ENCODE data around the gene TMEM256. TPM values are rescaled to one million over a fixed set of nuclear protein-coding genes. Genes with fewer than 3 reads are reported as not detected.
A peak's percentile ranks its signal among the peaks of the same experiment; 100 is the strongest.
"Not testable (repeated sequence)": the region's sequence is repeated elsewhere in the genome, so short reads cannot be mapped to it uniquely, and the experiment has no call there.

The TMEM256 gene
- polyA plus RNA-seq, 3 donors = 81.9 to 99.2 (median 87.3) TPM

GRCh38 chr17:7368599-7368994, 35.3 kb downstream of the TMEM256 start:
- not testable (repeated sequence) for DNase-seq (ENCODE audit: extremely low read depth in 1 of 11, low read depth in 9 of 11, low spot score in 4 of 11)

DNA sequence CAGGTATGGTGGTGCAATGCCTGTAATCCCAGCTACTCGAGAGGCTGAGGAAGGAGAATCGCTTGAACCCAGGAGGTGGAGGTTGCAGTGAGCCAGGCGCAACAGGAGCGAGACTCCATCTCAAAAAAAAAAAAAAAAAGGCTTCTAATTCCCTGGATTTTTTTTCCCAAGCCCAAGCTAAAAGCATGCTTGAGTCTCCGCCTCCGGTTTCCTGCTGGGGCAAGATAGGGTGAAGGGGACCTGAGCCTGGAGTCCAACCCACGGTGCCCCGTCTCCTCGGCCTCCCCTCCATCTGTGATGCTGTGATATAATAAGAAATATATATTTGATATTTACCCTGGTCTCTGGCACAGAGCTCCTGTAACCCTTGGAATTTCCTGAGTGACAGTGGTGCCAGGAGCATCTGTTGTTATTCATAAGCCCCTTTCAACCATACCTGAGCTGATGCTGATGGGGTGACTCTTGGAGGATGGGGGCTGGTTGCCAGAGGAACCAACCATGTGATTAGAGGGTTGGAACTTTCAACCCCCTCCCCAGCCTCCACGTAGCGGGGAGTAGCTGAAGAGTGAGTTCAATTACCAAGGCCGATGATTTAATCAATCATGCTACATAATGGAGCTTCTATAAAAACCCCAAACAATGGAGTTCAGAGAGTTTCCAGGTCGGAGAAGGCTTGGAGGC, 35.8 kb downstream of the TMEM256 start:
- no peak for DNase-seq (ENCODE audit: extremely low read depth in 1 of 11, low read depth in 9 of 11, low spot score in 4 of 11)

- DNase-seq (ENCODE audit: extremely low read depth in 1 of 11, low read depth in 9 of 11, low spot score in 4 of 11) = no peak
These were observed 36.8 kb downstream of the TMEM256 start for GRCh38 chr17:7367083-7367482.

DNA sequence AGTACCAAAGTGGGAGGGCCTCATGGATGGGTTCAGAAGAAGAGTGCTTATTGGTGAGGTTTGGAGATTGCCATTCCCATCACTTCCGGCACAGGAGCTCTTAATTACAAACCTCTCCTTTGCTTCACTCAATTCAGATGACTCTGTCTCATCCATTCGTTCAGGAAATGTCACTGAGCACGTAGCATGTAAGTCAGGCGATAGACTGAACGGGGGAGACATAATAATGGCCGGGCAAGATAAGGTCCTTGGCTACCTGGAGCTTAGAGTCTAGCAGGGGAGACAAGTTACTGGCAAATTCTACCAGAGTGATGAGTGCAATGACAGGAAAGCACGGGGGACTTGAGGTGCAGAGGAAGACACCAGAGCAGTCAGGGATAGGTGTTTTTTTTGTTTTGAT, 37.9 kb downstream of the TMEM256 start:
- DNase-seq (ENCODE audit: extremely low read depth in 1 of 11, low read depth in 9 of 11, low spot score in 4 of 11) = not testable (repeated sequence)

DNA sequence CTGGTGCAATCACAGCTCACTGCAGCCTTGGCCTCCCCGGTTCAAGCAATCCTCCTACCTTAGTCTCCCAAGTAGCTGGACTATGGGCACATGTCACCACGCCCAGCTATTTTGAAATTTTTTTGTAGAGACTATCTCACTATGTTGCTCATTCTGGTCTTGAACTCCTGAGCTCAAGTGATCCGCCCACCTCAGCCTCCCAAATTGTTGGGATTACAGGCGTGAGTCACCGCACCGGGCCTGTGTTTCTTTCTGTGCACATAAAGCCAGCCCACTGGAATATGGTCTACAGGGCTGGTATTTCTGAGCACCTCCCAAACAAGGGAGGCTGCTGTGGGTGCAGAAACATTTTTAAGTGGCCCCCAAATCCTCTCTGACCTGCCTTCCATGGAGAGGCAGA, 40.6 kb downstream of the TMEM256 start:
- no peak for DNase-seq (ENCODE audit: extremely low read depth in 1 of 11, low read depth in 9 of 11, low spot score in 4 of 11)

- no peak for DNase-seq (ENCODE audit: extremely low read depth in 1 of 11, low read depth in 9 of 11, low spot score in 4 of 11)
These were observed 42.0 kb downstream of the TMEM256 start for GRCh38 chr17:7361906-7362305.

DNA sequence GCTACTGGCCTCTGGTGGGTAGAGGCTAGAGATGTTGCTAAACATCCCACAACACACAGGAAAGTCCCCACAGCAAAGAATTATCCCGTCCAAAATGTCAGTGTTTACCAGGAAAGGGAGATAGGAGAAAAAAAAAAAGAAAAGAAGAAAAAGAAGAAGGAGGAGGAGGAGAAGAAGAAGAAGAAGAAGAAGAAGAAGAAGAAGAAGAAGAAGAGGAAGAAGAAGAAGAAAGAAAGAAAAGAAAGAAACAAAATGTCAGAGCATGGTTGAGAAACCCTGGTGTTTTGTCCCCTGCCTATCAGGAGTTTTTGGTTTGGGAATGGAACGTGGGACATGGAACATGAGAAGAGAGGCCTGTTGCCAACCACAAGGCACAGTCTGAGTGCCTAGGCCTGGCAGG, 46.5 kb downstream of the TMEM256 start:
- no peak for DNase-seq (ENCODE audit: extremely low read depth in 1 of 11, low read depth in 9 of 11, low spot score in 4 of 11)

DNA sequence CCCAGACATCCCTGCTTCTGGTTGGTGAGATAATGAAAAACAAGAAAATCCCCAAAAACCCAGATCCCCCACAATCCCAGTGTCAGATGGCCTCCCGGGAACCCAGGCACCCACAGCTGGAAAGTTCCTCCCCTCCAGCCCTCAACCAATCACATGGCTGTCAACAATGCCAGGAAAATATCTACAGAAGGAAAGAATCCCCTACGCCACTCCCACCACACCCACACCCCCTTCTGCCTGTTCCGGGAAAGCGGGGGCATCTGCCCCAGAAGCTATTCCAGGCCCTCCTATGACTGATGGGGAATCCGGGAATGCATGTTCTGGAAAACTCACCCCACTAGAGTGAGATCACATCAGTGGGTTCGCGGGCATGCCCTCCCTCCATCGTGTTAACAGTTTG, 47.1 kb downstream of the TMEM256 start:
- DNase-seq (ENCODE audit: extremely low read depth in 1 of 11, low read depth in 9 of 11, low spot score in 4 of 11) = no peak

DNA sequence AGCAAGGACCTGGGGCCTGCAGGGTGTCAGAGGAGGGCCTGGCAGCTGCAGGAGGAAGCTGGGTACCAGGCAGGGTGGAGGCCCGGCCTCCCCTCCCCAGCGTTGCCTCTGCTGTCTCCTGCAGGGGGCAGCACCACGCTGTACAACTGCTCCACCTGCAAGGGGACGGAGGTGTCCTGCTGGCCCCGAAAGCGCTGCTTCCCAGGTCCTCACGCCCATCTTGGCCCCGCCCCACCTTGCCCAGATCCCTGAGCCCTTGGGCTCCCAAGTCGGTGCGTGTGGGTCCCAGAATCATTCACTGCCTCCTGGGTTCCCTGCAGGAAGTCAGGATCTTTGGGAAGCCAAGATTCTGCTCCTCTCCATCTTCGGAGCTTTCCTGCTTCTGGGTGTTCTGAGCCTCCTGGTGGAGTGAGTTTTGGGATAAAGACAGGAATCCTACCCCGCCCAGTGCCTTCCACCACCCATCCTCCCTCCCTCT, 47.8 kb downstream of the TMEM256 start:
- peak in 7 of 11 donors; percentile 49 to 67 (median 59) for DNase-seq (ENCODE audit: extremely low read depth in 1 of 11, low read depth in 9 of 11, low spot score in 4 of 11)

GRCh38 chr17:7355573-7355972, 48.3 kb downstream of the TMEM256 start:
- DNase-seq (ENCODE audit: extremely low read depth in 1 of 11, low read depth in 9 of 11, low spot score in 4 of 11) = no peak

DNA sequence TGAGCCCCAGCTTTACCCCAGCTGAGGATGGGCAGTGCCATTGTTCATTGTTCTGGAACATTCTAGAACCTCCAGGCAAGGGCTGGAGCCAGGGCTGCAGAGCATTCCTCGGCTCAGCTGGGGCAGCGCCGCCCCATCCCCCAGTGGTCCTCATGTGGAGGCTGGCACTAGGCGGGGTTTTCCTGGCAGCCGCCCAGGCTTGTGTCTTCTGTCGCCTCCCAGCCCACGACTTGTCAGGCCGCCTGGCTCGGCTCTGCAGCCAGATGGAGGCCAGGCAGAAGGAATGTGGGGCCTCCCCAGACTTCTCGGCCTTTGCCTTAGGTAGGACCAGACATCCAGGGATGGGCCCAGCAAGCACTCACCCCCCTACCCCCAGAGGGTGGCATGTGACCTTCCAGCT, 48.8 kb downstream of the TMEM256 start, which contains the start of gene TMEM95:
TMEM95 (plus strand) TSS at position 104 of the 400 bp plus-strand sequence; CDS start at position 153, 49 bp downstream.
- no peak for DNase-seq (ENCODE audit: extremely low read depth in 1 of 11, low read depth in 9 of 11, low spot score in 4 of 11)

DNA sequence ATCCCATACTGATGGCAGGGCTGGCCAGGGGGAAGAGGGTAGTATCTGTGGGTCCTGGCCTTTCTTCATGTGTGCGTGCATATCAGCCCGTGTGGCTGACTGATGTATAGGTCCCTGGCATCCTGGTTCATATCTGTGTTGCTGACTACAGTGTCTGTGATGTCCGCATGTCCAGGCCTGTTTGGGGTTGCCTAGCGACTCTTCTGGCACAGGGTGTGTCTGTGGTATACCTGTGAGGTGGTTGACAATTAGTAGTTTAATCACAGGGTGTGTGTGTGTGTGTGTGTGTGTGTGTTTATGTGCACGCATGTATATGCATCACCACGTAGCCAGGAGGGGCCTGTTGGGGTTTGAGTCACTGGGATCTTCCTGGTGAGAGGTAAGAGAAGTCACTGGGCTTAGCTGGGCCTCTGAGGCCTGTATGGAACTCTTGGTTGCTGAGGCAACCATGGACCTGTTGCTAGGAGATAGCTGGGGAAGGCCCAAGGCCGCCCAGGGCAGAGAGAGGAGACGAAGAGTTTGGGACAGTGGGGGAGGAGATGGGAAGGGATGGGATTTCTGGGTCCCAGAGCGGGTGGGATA, 49.5 kb downstream of the TMEM256 start:
- DNase-seq (ENCODE audit: extremely low read depth in 1 of 11, low read depth in 9 of 11, low spot score in 4 of 11) = peak in 1 of 11 donors; percentile 23

Other genes starting within 250 kb of the TMEM256 start
- 10 to 100 TPM in 1 of 3 donors, 1 to 10 TPM in 2; 6.1 to 10.7 (median 7.2) TPM for gene ASGR1, start 224.7 kb downstream of the TMEM256 start, polyA plus RNA-seq (ENCODE audit: insufficient read length in 3 of 3)
- 10 to 100 TPM; 28.3 to 47.7 (median 37.6) TPM for gene DLG4, start 184.3 kb downstream of the TMEM256 start, polyA plus RNA-seq (ENCODE audit: insufficient read length in 3 of 3)
- 100 to 1,000 TPM; 438 to 579 (median 497) TPM for gene ACADVL, start 184.2 kb downstream of the TMEM256 start, polyA plus RNA-seq (ENCODE audit: insufficient read length in 3 of 3)
- 10 to 100 TPM; 49.8 to 66.7 (median 64.4) TPM for gene DVL2, start 169.6 kb downstream of the TMEM256 start, polyA plus RNA-seq (ENCODE audit: insufficient read length in 3 of 3)
- gene PHF23, start 164.6 kb downstream of the TMEM256 start, polyA plus RNA-seq (ENCODE audit: insufficient read length in 3 of 3) = 10 to 100 TPM; 51.3 to 65.8 (median 53.1) TPM
- 100 to 1,000 TPM; 435 to 476 (median 455) TPM for gene GABARAP, start 161.6 kb downstream of the TMEM256 start, polyA plus RNA-seq (ENCODE audit: insufficient read length in 3 of 3)
- 100 to 1,000 TPM; 151 to 152 (median 151) TPM for gene CTDNEP1, start 152.4 kb downstream of the TMEM256 start, polyA plus RNA-seq (ENCODE audit: insufficient read length in 3 of 3)
- gene ELP5, start 151.9 kb downstream of the TMEM256 start, polyA plus RNA-seq (ENCODE audit: insufficient read length in 3 of 3) = 10 to 100 TPM; 51.6 to 63.0 (median 55.1) TPM
- gene CLDN7, start 141.6 kb downstream of the TMEM256 start, polyA plus RNA-seq (ENCODE audit: insufficient read length in 3 of 3) = 10 to 100 TPM; 41.1 to 74.2 (median 41.8) TPM
- 1 to 10 TPM; 1.8 to 2.7 (median 2.5) TPM for gene SLC2A4, start 122.4 kb downstream of the TMEM256 start, polyA plus RNA-seq (ENCODE audit: insufficient read length in 3 of 3)
- 1 to 10 TPM; 3.8 to 5.3 (median 5.2) TPM for gene YBX2, start 109.5 kb downstream of the TMEM256 start, polyA plus RNA-seq (ENCODE audit: insufficient read length in 3 of 3)
- 100 to 1,000 TPM; 313 to 353 (median 324) TPM for gene EIF5A, start 96.5 kb downstream of the TMEM256 start, polyA plus RNA-seq (ENCODE audit: insufficient read length in 3 of 3)
- gene GPS2, start 88.7 kb downstream of the TMEM256 start, polyA plus RNA-seq (ENCODE audit: insufficient read length in 3 of 3) = 100 to 1,000 TPM in 1 of 3 donors, 10 to 100 TPM in 2; 95.6 to 101 (median 97.4) TPM
- 10 to 100 TPM; 30.6 to 38.2 (median 36.1) TPM for gene NEURL4, start 74.8 kb downstream of the TMEM256 start, polyA plus RNA-seq (ENCODE audit: insufficient read length in 3 of 3)
- gene ACAP1, start 67.6 kb downstream of the TMEM256 start, polyA plus RNA-seq (ENCODE audit: insufficient read length in 3 of 3) = 10 to 100 TPM in 1 of 3 donors, 1 to 10 TPM in 2; 7.0 to 12.5 (median 7.6) TPM
- gene KCTD11, start 51.9 kb downstream of the TMEM256 start, polyA plus RNA-seq (ENCODE audit: insufficient read length in 3 of 3) = 10 to 100 TPM; 10.7 to 13.9 (median 12.0) TPM
- gene TMEM95, start 48.9 kb downstream of the TMEM256 start, polyA plus RNA-seq (ENCODE audit: insufficient read length in 3 of 3) = not detected
- 1 to 10 TPM; 5.1 to 9.0 (median 6.0) TPM for gene TNK1, start 23.0 kb downstream of the TMEM256 start, polyA plus RNA-seq (ENCODE audit: insufficient read length in 3 of 3)
- 10 to 100 TPM; 28.8 to 41.5 (median 41.4) TPM for gene PLSCR3, start 9.6 kb downstream of the TMEM256 start, polyA plus RNA-seq (ENCODE audit: insufficient read length in 3 of 3)
- 10 to 100 TPM; 21.4 to 36.4 (median 29.0) TPM for gene NLGN2, start 3.7 kb upstream of the TMEM256 start, polyA plus RNA-seq (ENCODE audit: insufficient read length in 3 of 3)
- under 1 TPM in 2 of 3 donors, not detected in 1; 0.10 to 0.22 TPM for gene SPEM1, start 16.2 kb upstream of the TMEM256 start, polyA plus RNA-seq (ENCODE audit: insufficient read length in 3 of 3)
- not detected for gene SPEM2, start 21.5 kb upstream of the TMEM256 start, polyA plus RNA-seq (ENCODE audit: insufficient read length in 3 of 3)
- not detected for gene SPEM3, start 24.8 kb upstream of the TMEM256 start, polyA plus RNA-seq (ENCODE audit: insufficient read length in 3 of 3)
- gene TMEM102, start 31.3 kb upstream of the TMEM256 start, polyA plus RNA-seq (ENCODE audit: insufficient read length in 3 of 3) = 1 to 10 TPM; 3.4 to 5.2 (median 4.6) TPM
- 10 to 100 TPM in 1 of 3 donors, 1 to 10 TPM in 2; 5.6 to 12.6 (median 8.0) TPM for gene FGF11, start 35.4 kb upstream of the TMEM256 start, polyA plus RNA-seq (ENCODE audit: insufficient read length in 3 of 3)
- 10 to 100 TPM in 2 of 3 donors, 1 to 10 TPM in 1; 9.3 to 10.7 (median 10.4) TPM for gene CHRNB1, start 41.0 kb upstream of the TMEM256 start, polyA plus RNA-seq (ENCODE audit: insufficient read length in 3 of 3)
- 10 to 100 TPM; 34.9 to 54.9 (median 40.9) TPM for gene ZBTB4, start 75.5 kb upstream of the TMEM256 start, polyA plus RNA-seq (ENCODE audit: insufficient read length in 3 of 3)
- gene SLC35G6, start 77.3 kb upstream of the TMEM256 start, polyA plus RNA-seq (ENCODE audit: insufficient read length in 3 of 3) = under 1 TPM in 2 of 3 donors, not detected in 1; 0.26 TPM
- 100 to 1,000 TPM; 131 to 134 (median 134) TPM for gene POLR2A, start 80.3 kb upstream of the TMEM256 start, polyA plus RNA-seq (ENCODE audit: insufficient read length in 3 of 3)
- gene TNFSF12, start 145.0 kb upstream of the TMEM256 start, polyA plus RNA-seq (ENCODE audit: insufficient read length in 3 of 3) = 10 to 100 TPM; 19.0 to 26.6 (median 26.6) TPM
- gene TNFSF13, start 154.7 kb upstream of the TMEM256 start, polyA plus RNA-seq (ENCODE audit: insufficient read length in 3 of 3) = 10 to 100 TPM; 10.4 to 17.2 (median 12.5) TPM
- 10 to 100 TPM; 61.6 to 86.9 (median 83.7) TPM for gene SENP3, start 157.8 kb upstream of the TMEM256 start, polyA plus RNA-seq (ENCODE audit: insufficient read length in 3 of 3)
- gene CD68, start 175.5 kb upstream of the TMEM256 start, polyA plus RNA-seq (ENCODE audit: insufficient read length in 3 of 3) = 10 to 100 TPM; 56.7 to 63.5 (median 62.6) TPM
- 100 to 1,000 TPM; 103 to 119 (median 114) TPM for gene MPDU1, start 179.8 kb upstream of the TMEM256 start, polyA plus RNA-seq (ENCODE audit: insufficient read length in 3 of 3)
- 1 to 10 TPM; 2.9 to 4.4 (median 4.0) TPM for gene SOX15, start 186.0 kb upstream of the TMEM256 start, polyA plus RNA-seq (ENCODE audit: insufficient read length in 3 of 3)
- gene FXR2, start 210.8 kb upstream of the TMEM256 start, polyA plus RNA-seq (ENCODE audit: insufficient read length in 3 of 3) = 10 to 100 TPM; 49.6 to 51.8 (median 51.3) TPM
- 100 to 1,000 TPM; 141 to 156 (median 145) TPM for gene SAT2, start 223.7 kb upstream of the TMEM256 start, polyA plus RNA-seq (ENCODE audit: insufficient read length in 3 of 3)
- 1 to 10 TPM; 3.4 to 4.7 (median 4.0) TPM for gene SHBG, start 226.0 kb upstream of the TMEM256 start, polyA plus RNA-seq (ENCODE audit: insufficient read length in 3 of 3)
- gene ATP1B2, start 246.8 kb upstream of the TMEM256 start, polyA plus RNA-seq (ENCODE audit: insufficient read length in 3 of 3) = 10 to 100 TPM; 20.7 to 22.9 (median 21.0) TPM